HFF-Myc (cell line): ENCODE measurements around the gene C5AR2.
"Not testable (repeated sequence)": the region's sequence is repeated elsewhere in the genome, so short reads cannot be mapped to it uniquely, and the experiment has no call there.

Experiments
- DNase-seq: peaks from one replicate; pipeline ENCODE4 v3.0.0-alpha.2; 2011; ENCODE audit warnings: low read depth; ENCODE audit errors: extremely low read depth
- H3K4me3 ChIP-seq: replicated peaks from 2 replicates; pipeline ENCODE4 v1.5.1; 2011; ENCODE audit warnings: low read depth, mild to moderate bottlenecking, control low read depth, low read length
- TF ChIP-seq, protein P1 (sequence below): IDR thresholded peaks from 2 replicates; pipeline ENCODE4 v1.5.1; 2012; ENCODE audit warnings: mild to moderate bottlenecking, low read depth, low read length, control low read depth; ENCODE audit errors: missing control alignments

C5AR2 gene

DNA sequence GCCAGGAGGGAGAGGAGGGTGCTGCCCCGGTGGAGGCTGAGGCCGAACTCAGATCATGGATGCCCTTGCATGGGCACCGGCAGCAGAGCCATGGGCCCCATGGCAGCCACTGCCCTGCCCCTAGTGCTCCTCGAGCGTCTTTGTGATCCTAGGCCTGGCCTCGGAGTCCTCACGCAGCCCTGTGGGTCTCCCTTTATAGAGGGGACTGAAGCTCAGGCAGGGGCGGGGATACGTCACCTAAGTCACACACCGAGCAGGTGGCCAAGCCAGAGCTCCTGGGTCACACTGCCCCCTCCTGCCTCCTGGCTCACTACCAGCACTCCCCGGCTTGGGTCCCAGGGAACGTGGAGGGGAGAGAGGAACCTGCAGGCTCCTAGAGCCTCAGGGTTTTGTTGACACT lies 45.8 kb downstream of the C5AR2 start:
- H3K4me3 ChIP-seq, result no peak overlapping the region
- TF ChIP-seq, protein P1, sequence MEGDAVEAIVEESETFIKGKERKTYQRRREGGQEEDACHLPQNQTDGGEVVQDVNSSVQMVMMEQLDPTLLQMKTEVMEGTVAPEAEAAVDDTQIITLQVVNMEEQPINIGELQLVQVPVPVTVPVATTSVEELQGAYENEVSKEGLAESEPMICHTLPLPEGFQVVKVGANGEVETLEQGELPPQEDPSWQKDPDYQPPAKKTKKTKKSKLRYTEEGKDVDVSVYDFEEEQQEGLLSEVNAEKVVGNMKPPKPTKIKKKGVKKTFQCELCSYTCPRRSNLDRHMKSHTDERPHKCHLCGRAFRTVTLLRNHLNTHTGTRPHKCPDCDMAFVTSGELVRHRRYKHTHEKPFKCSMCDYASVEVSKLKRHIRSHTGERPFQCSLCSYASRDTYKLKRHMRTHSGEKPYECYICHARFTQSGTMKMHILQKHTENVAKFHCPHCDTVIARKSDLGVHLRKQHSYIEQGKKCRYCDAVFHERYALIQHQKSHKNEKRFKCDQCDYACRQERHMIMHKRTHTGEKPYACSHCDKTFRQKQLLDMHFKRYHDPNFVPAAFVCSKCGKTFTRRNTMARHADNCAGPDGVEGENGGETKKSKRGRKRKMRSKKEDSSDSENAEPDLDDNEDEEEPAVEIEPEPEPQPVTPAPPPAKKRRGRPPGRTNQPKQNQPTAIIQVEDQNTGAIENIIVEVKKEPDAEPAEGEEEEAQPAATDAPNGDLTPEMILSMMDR, result no peak
- no peak for DNase-seq

DNA sequence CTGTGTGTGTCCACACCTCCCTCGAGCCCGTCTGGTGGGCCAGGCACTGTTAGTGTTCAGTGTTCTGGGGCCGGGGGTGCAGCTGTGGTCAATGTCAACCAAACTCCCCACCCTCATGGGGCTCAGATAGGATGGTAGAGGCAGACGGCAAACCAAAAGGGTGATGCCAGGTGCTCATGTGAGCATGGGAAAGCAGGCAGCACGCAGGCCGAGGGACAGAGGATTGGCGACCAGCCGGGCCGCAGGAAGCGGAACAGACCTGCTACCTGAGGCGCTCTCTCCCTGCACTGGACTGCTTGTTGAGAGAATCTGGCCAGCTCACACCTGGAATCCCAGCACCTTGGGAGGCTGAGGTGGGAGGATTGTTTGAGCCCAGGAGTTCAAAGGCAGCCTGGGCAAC lies 46.3 kb downstream of the C5AR2 start:
- H3K4me3 ChIP-seq, result no peak overlapping the region
- no peak for DNase-seq
- TF ChIP-seq, protein P1, result no peak

DNA sequence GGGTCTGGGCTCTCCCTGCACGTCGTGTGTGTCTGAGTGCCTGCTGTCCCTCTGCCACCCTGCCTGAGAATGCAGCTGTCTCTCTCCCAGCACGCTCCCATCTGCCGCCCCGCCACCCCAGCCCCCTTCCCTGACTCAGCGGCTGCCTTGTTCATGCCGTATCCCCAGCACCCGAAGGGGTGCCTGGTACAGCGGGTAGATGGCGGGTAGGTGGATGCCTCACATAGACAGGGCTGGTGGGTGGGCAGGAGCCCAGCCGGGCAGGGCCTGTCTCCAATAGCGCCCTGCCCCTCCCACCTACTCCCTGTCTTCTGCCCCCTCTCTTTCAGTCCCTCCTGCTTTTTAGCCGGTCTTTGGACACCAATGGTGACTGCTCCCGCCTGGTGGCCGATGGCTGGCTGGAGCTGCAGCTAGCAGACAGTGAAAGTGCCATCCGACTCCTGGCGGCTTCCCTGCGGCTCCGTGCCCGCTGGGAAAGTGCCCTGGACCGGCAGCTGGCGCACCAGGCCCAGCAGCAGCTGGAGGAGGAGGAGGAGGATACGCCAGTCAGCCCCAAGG lies 47.5 kb downstream of the C5AR2 start:
- H3K4me3 ChIP-seq, result no peak overlapping the region
- no peak for DNase-seq
- TF ChIP-seq, protein P1, result no peak

DNA sequence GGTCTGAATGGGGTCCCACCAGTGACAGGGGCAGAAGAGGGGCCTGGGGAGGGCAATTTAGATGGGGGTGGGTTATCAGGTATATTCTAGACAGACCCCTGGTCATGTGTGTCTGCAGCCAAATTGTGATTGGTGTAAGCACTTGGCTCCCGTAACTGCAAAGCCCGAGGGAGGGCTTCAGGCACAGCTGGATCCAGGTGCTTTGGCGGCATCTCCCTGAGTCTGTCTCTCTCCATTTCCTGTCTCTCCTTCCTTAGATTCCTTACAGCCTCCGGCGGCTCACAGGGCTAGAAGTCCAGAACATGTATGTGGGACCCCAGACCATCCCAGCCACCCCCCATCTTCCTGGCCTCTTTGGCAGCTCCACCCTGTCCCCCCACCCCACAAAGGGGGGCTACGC lies 48.6 kb downstream of the C5AR2 start:
- no peak overlapping the region for H3K4me3 ChIP-seq
- TF ChIP-seq, protein P1, result no peak
- no peak for DNase-seq

DNA sequence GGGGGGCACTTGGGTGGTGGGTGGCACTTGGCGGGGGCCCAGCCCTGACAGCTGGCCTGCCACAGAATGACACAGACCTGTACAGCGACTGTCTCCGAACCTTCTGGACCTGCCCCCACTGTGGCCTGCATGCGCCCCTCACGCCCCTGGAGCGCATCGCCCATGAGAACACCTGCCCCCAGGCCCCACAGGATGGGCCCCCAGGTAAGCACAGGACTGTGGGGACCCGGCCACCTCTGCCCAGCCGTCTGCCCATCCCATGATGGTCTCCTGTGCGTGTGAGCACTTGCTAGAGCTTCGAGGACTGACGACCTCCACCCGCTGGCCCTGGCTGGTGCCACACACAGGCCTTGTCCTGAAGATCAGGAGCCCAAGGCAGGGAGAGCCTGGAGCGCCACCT lies 49.1 kb downstream of the C5AR2 start:
- DNase-seq, result no peak
- TF ChIP-seq, protein P1, result no peak
- H3K4me3 ChIP-seq, result no peak overlapping the region

DNA sequence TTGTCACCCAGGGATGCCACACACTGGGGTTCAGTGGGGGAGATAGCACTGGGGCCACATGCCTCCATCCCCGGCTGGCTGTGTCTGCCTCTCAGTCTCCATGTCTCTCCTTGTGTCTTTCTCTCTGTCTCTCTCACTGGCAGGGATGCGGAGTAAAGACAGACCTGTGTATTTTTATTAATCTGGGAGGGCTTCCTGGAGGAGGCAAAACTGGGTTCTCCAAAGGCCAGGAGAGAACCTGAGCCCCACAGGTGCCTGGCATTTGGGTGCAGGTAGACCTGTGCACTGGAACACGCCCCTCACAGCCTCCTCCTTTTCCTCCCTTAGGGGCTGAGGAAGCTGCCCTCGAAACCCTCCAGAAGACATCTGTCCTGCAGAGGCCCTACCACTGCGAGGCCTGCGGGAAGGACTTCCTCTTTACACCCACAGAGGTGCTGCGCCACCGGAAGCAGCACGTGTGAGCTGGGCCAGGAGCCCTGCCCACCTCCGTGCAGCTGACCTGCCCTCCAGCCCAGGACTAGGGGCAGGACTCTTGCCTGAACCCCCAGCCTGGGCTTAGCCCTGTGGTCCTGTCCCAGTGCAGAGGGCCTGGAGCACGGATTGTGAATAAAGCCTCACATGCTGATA lies 49.8 kb downstream of the C5AR2 start:
- TF ChIP-seq, protein P1, result no peak
- DNase-seq, result no peak
- no peak overlapping the region for H3K4me3 ChIP-seq

DNA sequence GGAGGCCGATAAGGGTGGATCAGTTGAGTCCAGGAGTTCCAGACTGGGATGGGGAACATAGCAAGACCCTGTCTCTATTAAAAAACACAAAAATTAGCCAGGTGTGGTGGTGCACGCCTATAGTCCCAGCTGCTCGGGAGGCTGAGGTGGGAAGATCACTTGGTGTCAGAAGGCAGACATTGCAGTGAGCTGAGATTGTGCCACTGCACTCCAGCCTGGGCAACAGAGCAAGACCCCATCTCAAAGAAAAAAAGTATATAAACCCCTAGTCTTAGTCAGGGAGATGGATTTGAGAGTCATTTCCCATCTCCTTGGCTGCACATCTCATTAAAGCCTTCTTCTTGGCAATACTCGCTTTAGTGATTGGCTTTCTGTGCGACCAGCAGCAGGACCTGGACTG lies 51.9 kb downstream of the C5AR2 start:
- H3K4me3 ChIP-seq, DNase-seq: not testable (repeated sequence)

DNA sequence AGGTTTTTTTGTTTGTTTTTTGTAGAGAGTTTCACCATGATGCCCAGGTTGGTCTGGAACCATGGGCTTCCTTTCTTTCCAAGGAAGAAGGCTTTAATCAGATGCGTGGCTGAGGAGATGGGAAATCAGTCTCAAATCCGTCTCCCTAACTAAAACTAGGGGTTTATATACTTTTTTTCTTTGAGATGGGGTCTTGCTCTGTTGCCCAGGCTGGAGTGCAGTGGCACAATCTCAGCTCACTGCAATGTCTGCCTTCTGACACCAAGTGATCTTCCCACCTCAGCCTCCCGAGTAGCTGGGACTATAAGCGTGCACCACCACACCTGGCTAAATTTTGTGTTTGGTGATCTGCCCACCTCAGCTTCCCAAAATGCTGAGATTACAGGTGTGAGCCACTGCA lies 52.6 kb downstream of the C5AR2 start:
- H3K4me3 ChIP-seq, DNase-seq: not testable (repeated sequence)

DNA sequence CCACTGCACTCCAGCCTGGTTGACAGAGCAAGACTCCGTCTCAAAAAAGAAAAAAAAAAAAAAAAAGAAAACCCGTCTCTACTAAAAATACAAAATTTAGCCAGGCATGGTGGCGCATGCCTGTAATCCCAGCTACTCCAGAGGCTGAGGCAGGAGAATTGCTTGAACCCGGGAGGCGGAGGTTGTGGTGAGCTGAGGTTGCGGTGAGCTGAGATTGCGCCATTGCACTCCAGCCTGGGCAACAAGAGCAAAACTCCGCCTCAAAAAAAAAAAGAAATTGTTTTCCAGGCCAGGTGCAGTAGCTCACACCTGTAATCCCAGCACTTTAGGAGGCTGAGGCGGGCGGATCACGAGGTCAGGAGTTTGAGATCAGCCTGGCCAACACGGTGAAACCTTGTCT lies 54.6 kb downstream of the C5AR2 start:
- not testable (repeated sequence) for DNase-seq, H3K4me3 ChIP-seq

DNA sequence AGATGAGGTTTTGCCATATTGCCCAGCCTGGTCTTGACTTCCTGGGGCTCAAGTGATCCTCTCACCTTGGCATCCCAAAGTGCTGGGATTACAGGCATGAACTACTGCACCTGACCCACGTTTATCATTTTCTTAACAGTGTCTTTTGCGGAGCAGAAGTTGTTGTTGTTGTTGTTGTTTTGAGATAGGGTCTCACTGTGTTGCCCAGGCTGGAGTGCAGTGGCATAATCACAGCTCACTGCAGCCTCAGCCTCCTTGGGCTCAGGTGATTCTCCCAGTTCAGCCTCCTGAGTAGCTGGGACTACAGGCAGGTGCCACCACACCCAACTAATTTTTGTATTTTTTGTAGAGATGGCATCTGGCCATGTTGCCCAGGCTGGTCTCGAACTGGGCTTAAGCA lies 55.6 kb downstream of the C5AR2 start:
- H3K4me3 ChIP-seq, DNase-seq: not testable (repeated sequence)

DNA sequence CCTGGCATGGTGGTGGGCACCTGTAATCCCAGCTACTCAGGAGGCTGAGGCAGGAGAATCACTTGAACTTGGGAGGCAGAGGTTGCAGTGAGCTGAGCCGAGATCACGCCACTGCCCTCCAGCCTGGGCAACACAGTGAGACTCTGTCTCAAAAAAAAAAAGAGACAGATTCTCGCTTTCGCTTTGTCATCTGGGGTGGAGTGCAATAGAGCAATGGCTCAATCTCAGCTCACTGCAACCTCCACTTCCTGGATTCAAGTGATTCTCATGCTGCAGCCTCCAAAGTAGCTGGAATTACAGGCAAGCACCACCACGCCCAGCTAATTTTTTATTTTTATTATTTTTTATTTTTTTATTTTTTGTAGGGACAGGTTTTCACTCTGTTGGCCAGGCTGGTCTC lies 56.7 kb downstream of the C5AR2 start:
- not testable (repeated sequence) for H3K4me3 ChIP-seq, DNase-seq
